HTERT RPE-1 (cell line): ENCODE measurements around the gene PRR9.

ENCODE experiments used
- in situ Hi-C: fragments of 300-500 bp; cut with MboI; formaldehyde crosslinking; loops from 4 replicates; pipeline ENCODE4 v1.14.3; 2020; ENCODE audit warnings: low sequenced_read_pairs

The PRR9 gene

GRCh38 chr1:153262462-153263157 is 45.2 kb downstream of the PRR9 start:
- in situ Hi-C loops, result no loop called here

- in situ Hi-C loops, result no loop called here
These were observed 48.1 kb downstream of the PRR9 start for GRCh38 chr1:153265457-153265856.
